Calu3 (cell line): ENCODE data around the gene OR2H1. TPM values are rescaled to one million over a fixed set of nuclear protein-coding genes. Genes with fewer than 3 reads are reported as not detected.
"Not testable (repeated sequence)": the region's sequence is repeated elsewhere in the genome, so short reads cannot be mapped to it uniquely, and the experiment has no call there.

ENCODE experiments used
- BruUV-seq: library from RNA; stranded (reverse); fragments of 400-500 nt; replicated peaks from 2 replicates; lab custom pipeline; 2021; lab: Mats Ljungman, UMichigan
- CTCF ChIA-PET: fragments of 300-600 bp; sonication (Branson Sonifier 250); formaldehyde crosslinking; loops from one replicate; lab custom pipeline; 2022; ENCODE audit warnings: antibody characterized with exemption; lab: Charles Lee
- DNase-seq: peaks from one replicate; pipeline ENCODE4 v3.0.0; 2022
- H3K27ac Mint-ChIP-seq: one replicate; pipeline ENCODE4 v1.8.0; 2022; ENCODE audit warnings: mixed read lengths; ENCODE audit not compliant: unreplicated experiment
- H3K27me3 Mint-ChIP-seq: one replicate; pipeline ENCODE4 v1.8.0; 2022; ENCODE audit warnings: mixed read lengths; ENCODE audit not compliant: unreplicated experiment
- H3K36me3 Mint-ChIP-seq: one replicate; pipeline ENCODE4 v1.8.0; 2022; ENCODE audit warnings: mild to moderate bottlenecking, moderate library complexity, mixed read lengths; ENCODE audit not compliant: insufficient read depth, unreplicated experiment
- H3K4me1 Mint-ChIP-seq: one replicate; pipeline ENCODE4 v1.8.0; 2022; ENCODE audit warnings: mild to moderate bottlenecking, low read depth, mixed read lengths; ENCODE audit not compliant: unreplicated experiment
- H3K4me3 Mint-ChIP-seq: one replicate; pipeline ENCODE4 v1.8.0; 2022; ENCODE audit warnings: mild to moderate bottlenecking, low read depth, moderate library complexity, mixed read lengths; ENCODE audit not compliant: unreplicated experiment
- H3K9me3 Mint-ChIP-seq: one replicate; pipeline ENCODE4 v1.8.0; 2022; ENCODE audit warnings: low read depth, mixed read lengths; ENCODE audit not compliant: unreplicated experiment
- intact Hi-C: fragments of 100-400 bp; cut with micrococcal nuclease; formaldehyde crosslinking; loops from one replicate; pipeline ENCODE4 v1.10.0; 2022; ENCODE audit not compliant: unreplicated experiment
- total RNA-seq: library from RNA; stranded (reverse); gene quantifications from 2 replicates; pipeline ENCODE4 v1.2.3, GENCODE V29; 2022
- TF ChIP-seq, protein P1 (sequence below): fragments of 200-600 bp; IDR thresholded peaks from one replicate; pipeline ENCODE4 v1.8.0; 2022; ENCODE audit warnings: antibody characterized with exemption; ENCODE audit not compliant: unreplicated experiment

OR2H1 gene
- total RNA-seq, 1 experiment from 2014 or later: not detected

DNA sequence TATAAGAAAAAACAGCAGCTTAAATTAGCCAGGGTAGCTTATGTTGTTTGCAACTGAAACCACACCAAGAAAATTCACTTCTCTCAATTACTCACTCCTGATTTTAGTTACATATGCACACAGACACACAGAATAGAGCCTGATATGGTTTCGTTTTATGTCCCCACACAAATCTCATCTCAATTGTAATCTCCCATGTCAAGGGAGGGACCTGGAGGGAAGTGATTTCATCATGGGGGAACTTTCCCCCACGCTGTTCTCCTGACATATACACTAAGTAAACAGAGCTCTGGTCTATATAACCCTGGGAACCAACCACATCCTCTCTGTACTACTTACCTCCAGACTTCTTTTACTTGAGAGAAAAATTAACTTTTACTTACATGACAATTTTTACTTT lies 32.4 kb upstream of the OR2H1 start:
- DNase-seq: no peak
- Mint-ChIP-seq H3K4me3 (no peak overlapping the region), H3K36me3 (no peaks in the 10 kb centered on the region), H3K27ac (no peak overlapping the region), H3K27me3 (no peaks in the 10 kb centered on the region), H3K4me1 (no peaks in the 10 kb centered on the region), H3K9me3 (no peaks in the 10 kb centered on the region)
- intact Hi-C loops: no loop called here
- BruUV-seq: no TSS peak
- CTCF ChIA-PET: interaction anchor here (1.2 kb wide), 1 partner anchor 103 kb away, joined by 3 read pairs; no protein-coding TSS in a partner anchor
- TF ChIP-seq, protein P1, sequence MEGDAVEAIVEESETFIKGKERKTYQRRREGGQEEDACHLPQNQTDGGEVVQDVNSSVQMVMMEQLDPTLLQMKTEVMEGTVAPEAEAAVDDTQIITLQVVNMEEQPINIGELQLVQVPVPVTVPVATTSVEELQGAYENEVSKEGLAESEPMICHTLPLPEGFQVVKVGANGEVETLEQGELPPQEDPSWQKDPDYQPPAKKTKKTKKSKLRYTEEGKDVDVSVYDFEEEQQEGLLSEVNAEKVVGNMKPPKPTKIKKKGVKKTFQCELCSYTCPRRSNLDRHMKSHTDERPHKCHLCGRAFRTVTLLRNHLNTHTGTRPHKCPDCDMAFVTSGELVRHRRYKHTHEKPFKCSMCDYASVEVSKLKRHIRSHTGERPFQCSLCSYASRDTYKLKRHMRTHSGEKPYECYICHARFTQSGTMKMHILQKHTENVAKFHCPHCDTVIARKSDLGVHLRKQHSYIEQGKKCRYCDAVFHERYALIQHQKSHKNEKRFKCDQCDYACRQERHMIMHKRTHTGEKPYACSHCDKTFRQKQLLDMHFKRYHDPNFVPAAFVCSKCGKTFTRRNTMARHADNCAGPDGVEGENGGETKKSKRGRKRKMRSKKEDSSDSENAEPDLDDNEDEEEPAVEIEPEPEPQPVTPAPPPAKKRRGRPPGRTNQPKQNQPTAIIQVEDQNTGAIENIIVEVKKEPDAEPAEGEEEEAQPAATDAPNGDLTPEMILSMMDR: no peak

DNA sequence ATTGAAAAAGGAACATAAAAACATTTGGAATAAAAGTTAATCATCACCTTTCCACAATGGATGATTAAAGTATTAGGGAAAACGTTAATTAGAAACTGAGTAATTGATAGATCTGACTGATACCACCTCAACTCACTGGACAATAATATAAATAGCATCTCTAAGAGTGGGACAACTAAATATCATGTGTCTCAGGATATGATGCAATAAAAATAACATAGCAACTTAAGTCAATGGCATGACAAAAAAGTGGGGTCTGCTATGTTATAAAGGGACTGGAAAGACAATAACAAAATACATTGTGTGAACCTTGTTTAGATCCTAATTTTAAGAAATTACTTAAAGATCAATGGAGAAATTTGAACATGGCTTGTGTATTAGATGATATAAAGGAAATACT lies 31.9 kb upstream of the OR2H1 start:
- no peak for DNase-seq
- Mint-ChIP-seq H3K4me3 (no peak overlapping the region), H3K27ac (no peak overlapping the region), H3K27me3 (no peaks in the 10 kb centered on the region), H3K36me3 (no peaks in the 10 kb centered on the region), H3K9me3 (no peaks in the 10 kb centered on the region), H3K4me1 (no peaks in the 10 kb centered on the region)
- CTCF ChIA-PET: interaction anchor here (1.0 to 1.2 kb wide), 2 partner anchors 102 to 1283 kb away, joined by 3 read pairs; partner anchors contain the start of gene ZKSCAN8
- BruUV-seq: no TSS peak
- TF ChIP-seq, protein P1: no peak
- intact Hi-C loops: no loop called here

DNA sequence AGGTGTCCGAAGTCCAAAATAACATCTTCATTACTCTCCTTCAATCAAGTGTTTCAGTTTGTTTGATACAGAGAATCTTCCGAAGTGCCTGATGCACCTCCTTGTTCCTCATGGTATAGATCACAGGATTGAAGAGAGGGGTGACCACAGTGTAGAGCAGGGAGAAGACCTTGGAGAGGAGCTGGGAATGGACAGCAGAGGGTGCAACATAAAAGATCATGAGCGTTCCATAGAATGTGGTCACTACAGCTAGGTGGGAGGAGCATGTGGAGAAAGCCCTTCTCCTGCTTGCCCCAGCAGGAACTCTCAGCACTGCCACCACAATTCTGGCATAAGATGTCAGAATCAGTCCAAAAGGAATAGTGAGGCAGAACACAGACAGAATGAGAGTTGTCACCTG lies 30.3 kb upstream of the OR2H1 start:
- Mint-ChIP-seq H3K36me3 (no peaks in the 10 kb centered on the region), H3K9me3 (no peaks in the 10 kb centered on the region), H3K4me3 (no peak overlapping the region), H3K27ac (no peak overlapping the region), H3K4me1 (no peaks in the 10 kb centered on the region), H3K27me3 (no peaks in the 10 kb centered on the region)
- TF ChIP-seq, protein P1: no peak
- CTCF ChIA-PET: no interaction called here
- intact Hi-C loops: no loop called here
- no peak for DNase-seq
- BruUV-seq: no TSS peak

DNA sequence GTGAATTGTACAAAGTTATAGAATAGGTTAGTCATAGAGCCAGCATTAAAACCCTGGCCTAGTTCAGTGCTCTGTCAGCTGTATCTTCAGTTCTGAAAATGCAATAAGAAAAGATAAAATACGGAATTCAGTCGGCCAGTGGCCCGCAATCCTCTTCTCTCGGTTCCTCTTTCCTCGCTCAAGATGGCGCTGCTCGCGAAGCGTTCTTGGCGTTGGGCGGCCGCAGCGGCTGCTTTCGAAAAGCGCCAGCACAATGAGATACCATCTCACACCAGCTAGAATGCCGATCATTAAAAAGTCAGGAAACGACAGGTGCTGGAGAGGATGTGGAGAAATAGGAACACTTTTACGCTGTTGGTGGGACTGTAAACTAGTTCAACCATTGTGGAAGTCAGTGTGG lies 20.2 kb upstream of the OR2H1 start:
- not testable (repeated sequence) for H3K4me3 Mint-ChIP-seq, H3K4me1 Mint-ChIP-seq, BruUV-seq

DNA sequence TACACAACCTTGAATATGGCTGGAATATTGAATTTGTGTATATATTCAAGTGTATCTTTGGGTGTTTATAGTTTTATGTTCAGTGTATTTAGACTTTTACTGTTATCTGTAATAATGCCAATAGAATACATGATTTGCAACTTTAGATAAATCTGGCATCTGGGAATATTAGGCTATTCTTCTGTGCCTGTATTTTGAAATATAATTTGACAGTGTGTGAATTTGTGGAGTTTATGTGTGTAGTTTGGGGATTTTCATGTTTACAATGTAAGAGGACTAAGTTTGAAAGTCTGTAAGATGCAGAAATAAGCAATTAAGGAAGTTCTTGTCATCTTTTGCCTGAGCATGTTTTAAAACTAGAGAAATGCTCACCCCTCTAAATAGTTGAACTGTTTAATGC lies 17.9 kb upstream of the OR2H1 start, which contains the start of gene OR10C1:
OR10C1 (plus strand) TSS at position 301 of the 400 bp plus-strand sequence. CDS start 710 bp downstream, outside the sequence.
- intact Hi-C loops: no loop called here
- Mint-ChIP-seq H3K27ac (no peak within 1 kb of the TSS), H3K27me3 (peaks cover 12% of the 10 kb centered on the region), H3K4me1 (no peaks in the 10 kb centered on the region), H3K9me3 (peaks cover 8% of the 10 kb centered on the region), H3K4me3 (no peak within 1 kb of the TSS), H3K36me3 (no peaks in the 10 kb centered on the region)
- no TSS peak for BruUV-seq
- DNase-seq: no peak
- CTCF ChIA-PET: interaction anchor here (0.6 kb wide), 1 partner anchor 200 kb away, joined by 6 read pairs; no protein-coding TSS in a partner anchor
- TF ChIP-seq, protein P1: no peak

More for the DNA sequence above, 20.2 kb upstream of the OR2H1 start:
- intact Hi-C loops, DNase-seq, H3K27ac Mint-ChIP-seq, H3K36me3 Mint-ChIP-seq, CTCF ChIA-PET: not testable (repeated sequence)
- Mint-ChIP-seq H3K9me3 (peaks cover 15% of the 10 kb centered on the region), H3K27me3 (peaks cover 12% of the 10 kb centered on the region)
